K562 (cell line): ENCODE data around the gene CYB5B.

ENCODE experiments used
- POLR2H ChIP-seq: IDR thresholded peaks from 2 replicates; pipeline ENCODE4 v1.6.1; 2016; ENCODE audit warnings: missing genetic modification characterization, low read depth, mild to moderate bottlenecking, control low read depth, missing compliant biosample characterization, moderate library complexity
- TF ChIP-seq, protein P1 (sequence below): fragments of 450-650 bp; IDR thresholded peaks from 2 replicates; pipeline ENCODE4 v1.6.1; 2016; ENCODE audit warnings: missing biosample characterization, missing genetic modification characterization
- TF ChIP-seq, protein P2 (sequence below), 3 experiments: IDR thresholded peaks in 2 of 3; conservative IDR thresholded peaks in 1 of 3; 2 replicates each; pipeline ENCODE4 v1.5.1; 2011 to 2012; ENCODE audit warnings: low read length in 3 of 3, mild to moderate bottlenecking in 3 of 3, control low read depth in 2 of 3, improper control_type of control experiment in 1 of 3, inconsistent platforms in 1 of 3, low read depth in 1 of 3, mixed read lengths in 1 of 3, moderate library complexity in 1 of 3; ENCODE audit not compliant: insufficient read depth in 2 of 3

DNA sequence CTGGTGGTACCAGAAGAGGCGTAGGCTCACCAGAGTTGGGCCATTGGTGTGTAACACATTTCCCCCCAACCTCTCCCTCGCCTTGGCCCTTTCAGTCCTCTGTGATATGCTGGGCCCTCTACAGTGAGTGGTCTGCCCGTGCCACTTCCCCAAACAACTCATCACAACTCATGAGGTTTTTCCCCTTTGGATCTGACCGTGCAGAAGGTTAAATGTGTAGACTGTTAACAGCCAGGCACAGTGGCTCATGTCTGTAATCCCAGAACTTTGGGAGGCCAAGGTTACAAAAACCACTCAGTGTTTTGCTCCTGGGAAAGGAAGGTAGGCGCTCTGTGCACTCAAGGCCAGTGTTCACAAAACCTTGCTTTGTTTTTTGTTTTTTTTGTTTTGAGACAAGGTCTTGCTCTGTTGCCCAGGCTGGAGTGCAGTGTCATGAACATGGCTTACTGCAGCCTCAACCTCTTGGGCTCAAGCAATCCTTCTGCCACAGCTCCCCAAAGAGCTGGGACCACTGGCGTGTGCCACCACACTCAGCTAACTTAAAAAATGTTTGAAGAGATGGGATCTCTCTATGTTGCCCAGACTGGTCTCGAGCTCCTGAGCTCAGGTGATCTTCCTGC lies 11.3 kb upstream of the CYB5B start:
- TF ChIP-seq, protein P1, sequence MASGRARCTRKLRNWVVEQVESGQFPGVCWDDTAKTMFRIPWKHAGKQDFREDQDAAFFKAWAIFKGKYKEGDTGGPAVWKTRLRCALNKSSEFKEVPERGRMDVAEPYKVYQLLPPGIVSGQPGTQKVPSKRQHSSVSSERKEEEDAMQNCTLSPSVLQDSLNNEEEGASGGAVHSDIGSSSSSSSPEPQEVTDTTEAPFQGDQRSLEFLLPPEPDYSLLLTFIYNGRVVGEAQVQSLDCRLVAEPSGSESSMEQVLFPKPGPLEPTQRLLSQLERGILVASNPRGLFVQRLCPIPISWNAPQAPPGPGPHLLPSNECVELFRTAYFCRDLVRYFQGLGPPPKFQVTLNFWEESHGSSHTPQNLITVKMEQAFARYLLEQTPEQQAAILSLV (tag): no peak
- no peak for TF ChIP-seq POLR2H (tag)
- TF ChIP-seq, protein P2, sequence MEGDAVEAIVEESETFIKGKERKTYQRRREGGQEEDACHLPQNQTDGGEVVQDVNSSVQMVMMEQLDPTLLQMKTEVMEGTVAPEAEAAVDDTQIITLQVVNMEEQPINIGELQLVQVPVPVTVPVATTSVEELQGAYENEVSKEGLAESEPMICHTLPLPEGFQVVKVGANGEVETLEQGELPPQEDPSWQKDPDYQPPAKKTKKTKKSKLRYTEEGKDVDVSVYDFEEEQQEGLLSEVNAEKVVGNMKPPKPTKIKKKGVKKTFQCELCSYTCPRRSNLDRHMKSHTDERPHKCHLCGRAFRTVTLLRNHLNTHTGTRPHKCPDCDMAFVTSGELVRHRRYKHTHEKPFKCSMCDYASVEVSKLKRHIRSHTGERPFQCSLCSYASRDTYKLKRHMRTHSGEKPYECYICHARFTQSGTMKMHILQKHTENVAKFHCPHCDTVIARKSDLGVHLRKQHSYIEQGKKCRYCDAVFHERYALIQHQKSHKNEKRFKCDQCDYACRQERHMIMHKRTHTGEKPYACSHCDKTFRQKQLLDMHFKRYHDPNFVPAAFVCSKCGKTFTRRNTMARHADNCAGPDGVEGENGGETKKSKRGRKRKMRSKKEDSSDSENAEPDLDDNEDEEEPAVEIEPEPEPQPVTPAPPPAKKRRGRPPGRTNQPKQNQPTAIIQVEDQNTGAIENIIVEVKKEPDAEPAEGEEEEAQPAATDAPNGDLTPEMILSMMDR (IDR thresholded peaks at IDR 0.05 in 2 of 3, conservative IDR thresholded peaks at IDR 0.05 in 1 of 3; ENCODE audit: insufficient read depth in 2 of 3, low read depth in 1 of 3, low read length in 3 of 3): no peak
